Inflammatory macrophage treated with lipopolysaccharide for 1 hour (primary cell): ENCODE data around the gene C2orf69.
"Not testable (repeated sequence)": the region's sequence is repeated elsewhere in the genome, so short reads cannot be mapped to it uniquely, and the experiment has no call there.

ENCODE experiments used
- DNase-seq, 2 donors: peaks; one replicate each; pipeline ENCODE4 v3.0.0-alpha.2; 2020 to 2022

C2orf69 gene, protein sequence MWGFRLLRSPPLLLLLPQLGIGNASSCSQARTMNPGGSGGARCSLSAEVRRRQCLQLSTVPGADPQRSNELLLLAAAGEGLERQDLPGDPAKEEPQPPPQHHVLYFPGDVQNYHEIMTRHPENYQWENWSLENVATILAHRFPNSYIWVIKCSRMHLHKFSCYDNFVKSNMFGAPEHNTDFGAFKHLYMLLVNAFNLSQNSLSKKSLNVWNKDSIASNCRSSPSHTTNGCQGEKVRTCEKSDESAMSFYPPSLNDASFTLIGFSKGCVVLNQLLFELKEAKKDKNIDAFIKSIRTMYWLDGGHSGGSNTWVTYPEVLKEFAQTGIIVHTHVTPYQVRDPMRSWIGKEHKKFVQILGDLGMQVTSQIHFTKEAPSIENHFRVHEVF

GRCh38 chr2:199911052-199911876, at the start of gene C2orf69:
C2orf69 (plus strand) TSS chr2:199911293; CDS start chr2:199911439, 146 bp downstream.
- peak; percentile 95 to 99 for DNase-seq

DNA sequence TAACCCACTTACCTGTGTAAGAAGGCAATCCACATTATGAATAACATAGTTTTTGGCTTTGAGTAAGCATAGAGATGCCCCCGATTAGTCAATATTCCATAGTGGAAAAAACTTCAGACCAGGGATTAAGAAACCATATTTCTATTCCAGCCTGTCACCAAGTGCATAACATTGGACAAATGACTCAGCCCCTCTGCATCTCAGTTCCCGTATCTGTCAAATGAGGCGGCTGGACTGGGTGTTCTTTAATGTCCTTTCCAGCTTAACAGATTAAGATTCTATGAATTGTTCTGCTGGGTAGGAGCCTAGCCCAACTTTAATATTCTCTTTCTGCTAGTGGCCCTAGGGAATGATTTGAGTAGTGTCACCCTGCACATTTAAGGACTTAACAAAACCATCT, 48.3 kb upstream of the C2orf69 start:
- no peak for DNase-seq

- no peak for DNase-seq
Measured at GRCh38 chr2:199865905-199866304, 45.2 kb upstream of the C2orf69 start.

GRCh38 chr2:199868431-199869226, 42.5 kb upstream of the C2orf69 start:
- no peak for DNase-seq

DNA sequence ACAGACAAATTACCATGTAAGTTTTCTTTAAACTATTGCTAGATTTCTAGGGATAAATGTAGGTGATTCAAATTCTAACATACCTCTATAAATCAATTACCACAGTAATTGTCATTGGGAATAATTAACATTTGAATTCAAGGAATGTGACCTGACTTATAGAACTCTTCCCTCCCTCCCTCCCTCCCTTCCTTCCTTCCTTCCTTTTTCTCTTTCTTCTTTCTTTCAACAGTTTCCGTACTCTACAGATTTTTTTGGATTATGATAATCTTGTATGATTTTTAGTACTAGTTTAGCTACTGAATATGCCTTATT, 41.9 kb upstream of the C2orf69 start:
- DNase-seq: no peak

DNA sequence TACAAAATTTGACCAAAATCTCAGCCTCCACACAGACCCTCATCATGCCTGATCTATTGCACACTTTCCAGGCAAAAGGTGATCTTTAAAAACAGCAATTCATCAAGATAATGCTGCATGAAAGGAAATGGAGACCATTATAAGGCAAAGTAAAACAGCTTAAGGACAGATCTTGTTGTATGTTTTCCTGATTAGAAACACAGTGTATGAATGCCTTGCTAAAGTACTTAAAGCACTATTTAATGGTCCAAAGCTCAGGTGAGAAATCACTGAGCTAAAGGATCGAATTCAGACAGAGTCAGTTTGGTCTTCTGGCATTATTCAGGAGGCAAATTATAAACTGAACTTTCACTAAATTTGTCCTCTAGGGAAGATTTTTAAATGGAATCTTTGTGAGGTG, 41.4 kb upstream of the C2orf69 start:
- no peak for DNase-seq

- no peak for DNase-seq
Measured at GRCh38 chr2:199870581-199870980, 40.5 kb upstream of the C2orf69 start.

DNA sequence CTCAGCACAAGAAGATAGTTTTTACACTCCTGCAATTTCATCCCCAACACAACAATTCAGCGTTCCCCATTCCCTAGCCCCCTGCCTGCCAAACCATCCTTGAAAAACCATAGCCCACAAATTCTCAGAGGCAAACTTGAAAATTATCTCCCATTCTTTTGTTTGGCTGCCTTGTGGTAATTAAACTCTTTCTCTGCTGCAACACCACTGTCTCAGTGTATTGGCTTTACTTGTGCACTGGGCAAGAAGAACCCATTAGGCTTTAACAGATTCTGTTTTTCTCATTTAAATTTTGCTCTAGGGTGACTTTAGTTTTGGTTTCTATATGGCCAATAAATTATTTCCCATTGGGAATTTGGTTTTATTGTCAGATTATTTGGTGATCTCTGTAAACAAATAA, 36.9 kb upstream of the C2orf69 start:
- no peak for DNase-seq

- DNase-seq: no peak
Measured at GRCh38 chr2:199875400-199875799, 35.7 kb upstream of the C2orf69 start.

DNA sequence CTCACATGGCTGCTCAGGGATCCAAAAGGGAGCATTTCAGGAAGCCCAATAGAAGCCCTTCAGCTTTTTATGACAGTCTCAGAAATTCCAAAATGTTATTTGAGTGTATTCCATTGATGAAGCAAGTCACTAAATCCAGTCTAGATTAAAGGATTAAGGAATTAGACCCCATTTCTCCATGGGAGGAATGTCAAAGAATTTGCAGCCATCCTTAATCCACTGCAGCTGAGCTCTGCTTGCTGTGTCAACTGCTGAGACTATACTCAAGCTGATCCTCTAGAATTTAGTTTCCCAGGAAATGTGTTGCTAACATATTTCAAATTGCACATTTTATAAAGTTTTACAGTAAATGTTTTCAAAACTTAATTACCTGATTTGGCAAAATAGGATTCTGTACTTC, 28.4 kb upstream of the C2orf69 start:
- DNase-seq: no peak

DNA sequence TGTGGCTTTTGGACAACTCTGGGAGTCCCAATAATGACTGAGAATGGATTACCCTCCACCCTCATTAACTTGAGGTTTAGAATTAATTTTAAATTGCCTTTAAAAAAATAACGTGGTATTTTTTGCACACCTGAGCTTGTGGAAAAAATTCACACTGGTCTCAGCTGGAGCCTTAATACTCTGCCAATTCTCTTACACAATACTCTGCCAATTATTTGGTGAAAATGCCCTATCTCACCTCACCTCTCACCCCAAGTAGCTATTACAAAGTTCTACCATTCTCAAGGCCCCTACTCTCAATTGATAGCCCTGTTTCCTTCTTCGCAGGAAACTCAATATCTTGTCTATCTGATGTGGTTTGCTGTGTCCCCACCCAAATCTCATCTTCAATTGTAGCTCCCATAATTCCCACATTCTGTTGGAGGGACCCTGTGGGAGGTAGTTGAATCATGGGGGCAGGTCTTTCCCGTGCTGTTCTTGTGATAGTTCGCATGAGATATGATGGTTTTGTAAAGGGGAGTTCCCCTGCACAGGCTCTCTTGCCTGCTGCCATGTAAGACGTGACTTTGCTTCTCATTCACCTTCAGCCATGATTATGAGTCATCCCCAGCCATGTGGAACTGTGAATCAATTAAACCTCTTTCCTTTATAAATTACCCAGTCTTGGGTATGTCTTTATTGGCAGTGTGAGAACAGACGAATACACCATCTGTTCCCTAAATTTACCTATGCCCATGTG, 27.4 kb upstream of the C2orf69 start:
- no peak for DNase-seq

DNA sequence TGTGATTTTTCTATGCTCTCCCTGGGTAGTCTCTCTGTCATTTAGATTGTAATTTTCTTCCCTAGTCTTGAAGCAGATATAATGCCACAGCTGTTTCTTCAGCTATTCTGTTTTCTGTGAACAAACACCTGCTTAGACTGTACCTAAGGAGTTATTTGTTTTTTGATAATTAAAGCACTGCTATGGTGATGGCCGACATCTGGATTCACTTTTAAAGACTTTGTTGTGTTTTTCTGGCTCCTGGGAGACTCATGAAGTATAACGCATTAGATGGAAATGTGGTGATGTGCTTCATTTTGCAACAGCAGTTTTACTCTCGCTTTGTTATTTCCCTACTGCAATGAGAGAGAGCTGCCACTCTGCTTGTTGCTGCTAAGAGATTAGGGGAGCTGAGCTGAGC, 15.7 kb upstream of the C2orf69 start:
- DNase-seq: no peak

- DNase-seq: no peak
Measured at GRCh38 chr2:199896617-199897016, 14.5 kb upstream of the C2orf69 start.

- DNase-seq: no peak
Measured at GRCh38 chr2:199901942-199902341, 9.2 kb upstream of the C2orf69 start.

DNA sequence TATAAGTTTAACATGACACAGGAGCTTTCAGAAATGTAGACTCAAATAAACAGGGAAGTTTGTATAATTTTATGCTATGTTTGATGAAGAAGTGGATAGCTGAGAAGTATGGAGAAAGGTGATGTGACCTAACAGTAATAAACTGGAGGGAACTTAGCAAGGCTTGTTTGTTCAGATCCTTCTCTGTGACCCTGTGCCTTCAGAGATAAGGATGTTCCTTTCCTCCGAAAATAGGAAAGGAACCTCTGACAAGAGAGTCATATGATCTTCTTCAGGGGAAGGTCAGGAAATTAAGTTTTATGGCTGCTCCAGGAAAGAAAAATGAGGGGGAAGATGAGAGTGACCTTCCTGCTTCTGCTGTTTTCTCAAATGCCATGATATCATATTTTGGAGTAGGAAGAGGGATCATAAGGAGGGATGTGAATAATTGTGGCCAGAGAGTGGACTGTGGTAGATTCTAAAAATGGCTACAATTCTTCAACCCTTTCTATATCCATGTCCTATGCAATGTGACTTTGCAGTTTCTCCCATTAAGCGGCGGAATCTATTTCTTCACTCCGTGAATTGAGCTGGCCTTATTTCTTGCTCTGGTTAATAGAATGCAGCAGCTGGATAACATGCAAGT, 8.5 kb upstream of the C2orf69 start:
- DNase-seq: no peak

DNA sequence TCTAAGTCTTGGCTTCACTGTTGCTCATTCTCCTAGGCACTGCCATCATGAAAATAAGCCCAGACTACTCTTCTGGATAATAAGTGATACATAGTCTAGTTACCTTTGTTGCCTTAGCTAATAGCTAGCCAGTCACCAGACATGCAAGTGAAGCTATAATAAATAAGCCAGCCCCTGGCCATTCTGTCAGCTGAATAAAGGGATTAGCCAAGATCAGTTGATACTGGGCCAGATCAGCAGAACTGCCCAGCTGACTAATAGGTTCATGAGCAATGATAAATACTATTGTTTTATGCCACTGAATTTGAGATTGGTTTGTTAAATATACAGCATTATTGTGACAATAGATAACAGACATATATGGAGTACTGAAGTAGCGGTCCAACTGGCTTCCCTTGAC, 8.0 kb upstream of the C2orf69 start:
- no peak for DNase-seq

DNA sequence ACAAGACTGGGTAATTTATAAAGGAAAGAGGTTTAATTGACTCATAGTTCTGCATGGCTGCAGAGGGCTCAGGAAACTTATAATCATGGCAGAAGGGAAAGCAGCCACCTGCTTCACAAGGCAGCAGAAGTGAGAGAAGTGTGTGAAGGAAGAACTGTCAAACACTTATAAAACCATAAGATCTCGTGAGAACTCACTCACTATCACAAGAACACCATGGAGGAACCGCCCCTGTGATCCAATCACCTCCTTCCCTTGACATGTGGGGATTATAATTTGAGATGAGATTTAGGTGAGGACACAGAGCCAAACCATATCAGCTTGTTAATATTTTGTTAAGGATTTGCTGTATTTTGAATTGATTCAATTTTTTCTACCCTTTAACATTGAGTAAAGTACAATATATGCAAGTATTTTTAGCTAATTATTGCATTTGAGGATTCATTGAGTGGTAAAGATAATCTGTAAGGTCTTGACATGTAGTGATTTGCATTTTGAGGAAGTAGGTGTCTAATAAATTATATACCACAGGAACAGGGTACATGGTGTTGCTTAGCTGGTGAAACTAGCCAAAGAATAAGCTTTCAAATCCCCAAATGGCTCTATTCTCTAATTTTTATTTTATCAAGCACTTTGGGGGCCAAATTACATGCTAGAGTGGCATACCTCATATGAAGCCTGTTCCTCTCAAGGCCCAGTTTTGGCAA, 3.9 kb upstream of the C2orf69 start:
- DNase-seq: no peak

GRCh38 chr2:199910338-199911051, 598 bp upstream of the C2orf69 start:
- no peak for DNase-seq

DNA sequence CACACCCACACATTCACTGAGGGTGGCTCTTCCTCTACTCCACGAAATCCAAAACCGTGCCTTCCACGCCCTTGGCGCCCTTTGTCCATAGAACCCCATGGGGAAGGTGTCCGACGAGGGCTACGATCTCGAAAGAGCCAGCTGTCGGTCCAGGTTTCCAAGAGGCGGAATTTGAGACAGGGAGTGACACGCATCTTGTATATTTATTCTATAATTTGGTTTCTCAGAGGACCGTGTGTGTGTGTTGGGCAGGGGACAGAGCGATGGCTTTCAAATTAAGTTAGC, 726 bp downstream of the C2orf69 start:
- DNase-seq: peak; percentile 59 to 72

- not testable (repeated sequence) for DNase-seq
Measured at GRCh38 chr2:199912553-199913114, 1.5 kb downstream of the C2orf69 start.
